GM12878 (cell line): ENCODE data around the gene RBM42. TPM values are rescaled to one million over a fixed set of nuclear protein-coding genes. Genes with fewer than 3 reads are reported as not detected.
A peak's percentile ranks its signal among the peaks of the same experiment; 100 is the strongest.

Source experiments
- ATF7 ChIP-seq: fragments of 450-650 bp; IDR thresholded peaks from 2 replicates; pipeline ENCODE4 v1.6.1; 2016; ENCODE audit warnings: low read depth, mild to moderate bottlenecking
- BMI1 ChIP-seq: fragments of 450-650 bp; IDR thresholded peaks from 2 replicates; pipeline ENCODE4 v1.6.1; 2016; ENCODE audit warnings: mild to moderate bottlenecking, moderate library complexity, borderline replicate concordance
- CBX3 ChIP-seq: fragments of 200-600 bp; sonication (generic); IDR thresholded peaks from 2 replicates; pipeline ENCODE4 v1.6.1; 2016; ENCODE audit warnings: low read depth, borderline replicate concordance
- CHD2 ChIP-seq: IDR thresholded peaks from 2 replicates; pipeline ENCODE4 v1.6.1; 2011; ENCODE audit warnings: low read depth, low read length, improper control_type of control experiment, borderline replicate concordance
- FOS ChIP-seq: IDR thresholded peaks from 3 replicates; pipeline ENCODE4 v1.6.1; 2011; ENCODE audit warnings: borderline replicate concordance; ENCODE audit not compliant: insufficient read length; ENCODE audit errors: extremely low read depth
- IRF4 ChIP-seq: IDR thresholded peaks from 2 replicates; pipeline ENCODE4 v1.6.1; 2011; ENCODE audit warnings: low read depth, low read length
- MAX ChIP-seq: IDR thresholded peaks from 2 replicates; pipeline ENCODE4 v1.6.1; 2012; ENCODE audit warnings: low read depth, low read length, improper control_type of control experiment
- MYC ChIP-seq: IDR thresholded peaks from 2 replicates; pipeline ENCODE4 v1.6.1; 2011; ENCODE audit warnings: mild to moderate bottlenecking, low read length, moderate library complexity, inconsistent platforms; ENCODE audit not compliant: insufficient read depth, insufficient replicate concordance, insufficient read length, severe bottlenecking
- NBN ChIP-seq: fragments of 450-650 bp; IDR thresholded peaks from 2 replicates; pipeline ENCODE4 v1.6.1; 2016
- NKRF ChIP-seq: fragments of 450-650 bp; conservative IDR thresholded peaks from 2 replicates; pipeline ENCODE4 v1.6.1; 2017; ENCODE audit warnings: mild to moderate bottlenecking, moderate library complexity
- RBBP5 ChIP-seq: fragments of 200-600 bp; sonication (generic); conservative IDR thresholded peaks from 2 replicates; pipeline ENCODE4 v1.6.1; 2016
- RELA ChIP-seq: fragments of 450-650 bp; IDR thresholded peaks from 2 replicates; pipeline ENCODE4 v1.8.0; 2014; ENCODE audit warnings: borderline replicate concordance; ENCODE audit not compliant: partially characterized antibody
- SIN3A ChIP-seq: IDR thresholded peaks from 2 replicates; pipeline ENCODE4 v1.6.1; 2012; ENCODE audit warnings: low read depth, low read length, improper control_type of control experiment
- SMAD1 ChIP-seq: fragments of 450-650 bp; IDR thresholded peaks from 2 replicates; pipeline ENCODE4 v1.6.1; 2018; ENCODE audit warnings: mild to moderate bottlenecking, low read depth; ENCODE audit not compliant: partially characterized antibody
- SMAD5 ChIP-seq: IDR thresholded peaks from 2 replicates; pipeline ENCODE4 v1.6.1; 2016; ENCODE audit warnings: antibody characterized with exemption, low read depth
- STAT1 ChIP-seq: fragments of 450-650 bp; conservative IDR thresholded peaks from 2 replicates; pipeline ENCODE4 v1.6.1; 2014; ENCODE audit warnings: antibody characterized with exemption, mild to moderate bottlenecking
- SUPT20H ChIP-seq: IDR thresholded peaks from 2 replicates; pipeline ENCODE4 v1.6.1; 2011; ENCODE audit warnings: low read depth, mild to moderate bottlenecking, low read length, moderate library complexity, borderline replicate concordance; ENCODE audit not compliant: control insufficient read depth
- TAF1 ChIP-seq: IDR thresholded peaks from 2 replicates; pipeline ENCODE4 v1.6.1; 2011; ENCODE audit warnings: mild to moderate bottlenecking, low read depth, low read length, borderline replicate concordance
- USF1 ChIP-seq: IDR thresholded peaks from 2 replicates; pipeline ENCODE4 v1.6.1; 2011; ENCODE audit warnings: borderline replicate concordance, low read depth, mild to moderate bottlenecking, moderate library complexity, mixed read lengths, low read length; ENCODE audit not compliant: insufficient read depth; ENCODE audit errors: extremely low read length
- USF2 ChIP-seq: IDR thresholded peaks from 2 replicates; pipeline ENCODE4 v1.6.1; 2011; ENCODE audit warnings: low read depth, low read length, improper control_type of control experiment, borderline replicate concordance
- ZNF592 ChIP-seq: fragments of 450-650 bp; IDR thresholded peaks from 2 replicates; pipeline ENCODE4 v1.6.1; 2017; ENCODE audit warnings: mild to moderate bottlenecking, moderate library complexity
- ZNF622 ChIP-seq: fragments of 450-650 bp; IDR thresholded peaks from 2 replicates; pipeline ENCODE4 v1.6.1; 2017; ENCODE audit warnings: mild to moderate bottlenecking, inconsistent platforms
- polyA plus RNA-seq, 11 experiments: library from polyadenylated mRNA; depleted of rRNA in 4 of 11; unstranded in 6 of 11; stranded (reverse) in 5 of 11; fragments of >200 nt; fragmentation: Nextera tagmentation in 4 of 11; fragmentation: Illumina TruSeq in 1 of 11; extraction: Ambion mirVana in 4 of 11; extraction: Trizol in 1 of 11; gene quantifications; 1 replicate in 1 of 11; 2 replicates in 10 of 11; pipeline versions ENCODE4 v1.2.1 to v1.2.3, GENCODE V29; 2011 to 2016; ENCODE audit warnings: inconsistent platforms in 2 of 11, missing spikeins in 2 of 11, low read depth in 1 of 11
- total RNA-seq, 4 experiments: library from RNA; depleted of rRNA in 3 of 4; stranded (reverse); fragments of >200 nt in 3 of 4; fragmentation: Illumina TruSeq in 1 of 4; extraction: Trizol in 1 of 4; gene quantifications; 2 replicates each; pipeline versions ENCODE4 v1.2.1 to v1.2.3, GENCODE V29; 2013 to 2021

Gene RBM42
- total and polyA plus RNA-seq, 10 of the 15 experiments (the other 5 are each of a cell fraction or from before 2014, with no cell fraction given), result 4.2 to 117 (median 48.5) TPM

- no peak for TF ChIP-seq USF2
- peak; percentile 93 for TF ChIP-seq RELA
- peak; percentile 100 for TF ChIP-seq NBN
- peak; percentile 97 for TF ChIP-seq CHD2
- TF ChIP-seq FOS, result peak; percentile 86
- peak; percentile 59; the same call in 1 of the 2 replicates for TF ChIP-seq IRF4
- TF ChIP-seq MYC, result no peak
- TF ChIP-seq RBBP5, result 0 out of 2 replicates have a peak, but pooled peaks have one; percentile 60
- TF ChIP-seq NKRF, result peak; percentile 66
- TF ChIP-seq SUPT20H, result no peak
- no peak; the same call in none of the 2 replicates for TF ChIP-seq MAX
- peak; percentile 100 for TF ChIP-seq ATF7
- no peak for TF ChIP-seq SMAD1
- TF ChIP-seq TAF1, result peak; percentile 62; the same call in 1 of the 2 replicates
- no peak for TF ChIP-seq USF1
- TF ChIP-seq ZNF592, result no peak
- TF ChIP-seq CBX3, result no peak
- TF ChIP-seq SMAD5, result 0 out of 2 replicates have a peak, but pooled peaks have one; percentile 20
- peak; percentile 81; the same call in 1 of the 2 replicates for TF ChIP-seq SIN3A
- TF ChIP-seq BMI1, result no peak
- no peak for TF ChIP-seq ZNF622
- TF ChIP-seq STAT1, result 0 out of 2 replicates have a peak, but pooled peaks have one; percentile 40
Observed at GRCh38 chr19:35628565-35629331, at the start of gene RBM42 (continued).
